ENCODE measurements around the gene CNTF. TPM values are rescaled to one million over a fixed set of nuclear protein-coding genes. Genes with fewer than 3 reads are reported as not detected.

Gene CNTF
- total RNA-seq, 2 donors from 2014 or later, result 3.8 to 4.3 TPM

DNA sequence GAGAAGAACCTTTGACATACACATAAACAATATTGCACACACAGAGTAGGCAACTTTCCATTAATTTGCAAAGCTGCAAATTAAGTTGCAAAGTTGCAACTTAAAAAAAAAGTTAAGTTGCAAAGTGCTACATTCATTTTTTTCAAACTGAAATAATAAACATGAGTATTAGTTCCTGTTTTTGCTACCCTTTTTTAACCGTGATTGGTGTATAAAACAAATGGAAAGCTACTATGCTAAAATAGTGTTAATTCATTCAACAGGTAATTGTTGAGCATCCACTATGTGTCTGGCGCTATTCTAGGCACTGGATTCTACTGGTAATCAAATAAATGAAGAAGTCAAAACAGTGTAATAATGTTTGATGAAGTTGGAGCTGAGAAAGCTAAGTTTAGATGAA lies 35.5 kb upstream of the CNTF start:
- no peaks in the 10 kb centered on the region for H3K36me3 Mint-ChIP-seq (ENCODE audit: low read depth)

GRCh38 chr11:58591659-58592058 lies 30.8 kb upstream of the CNTF start:
- peaks cover 46% of the 10 kb centered on the region for H3K4me1 Mint-ChIP-seq
- DNase-seq, result no peak
- peaks cover 7% of the 10 kb centered on the region for H3K36me3 Mint-ChIP-seq (ENCODE audit: low read depth)
- no peaks in the 10 kb centered on the region for H3K27me3 Mint-ChIP-seq
- peak overlapping the region; percentile 82 for H3K27ac Mint-ChIP-seq
- no peaks in the 10 kb centered on the region for H3K9me3 ChIP-seq (ENCODE audit: control insufficient read depth, low read length, poor library complexity, severe bottlenecking)
- no peak for ATAC-seq
- H3K4me3 Mint-ChIP-seq, result no peak overlapping the region

More for the DNA sequence above, 35.5 kb upstream of the CNTF start:
- H3K9me3 ChIP-seq (ENCODE audit: control insufficient read depth, low read length, poor library complexity, severe bottlenecking), result no peaks in the 10 kb centered on the region
- Mint-ChIP-seq H3K4me3 (no peak overlapping the region), H3K4me1 (peaks cover 29% of the 10 kb centered on the region), H3K27me3 (no peaks in the 10 kb centered on the region), H3K27ac (no peak overlapping the region)
- DNase-seq, result no peak
- no peak for ATAC-seq

DNA sequence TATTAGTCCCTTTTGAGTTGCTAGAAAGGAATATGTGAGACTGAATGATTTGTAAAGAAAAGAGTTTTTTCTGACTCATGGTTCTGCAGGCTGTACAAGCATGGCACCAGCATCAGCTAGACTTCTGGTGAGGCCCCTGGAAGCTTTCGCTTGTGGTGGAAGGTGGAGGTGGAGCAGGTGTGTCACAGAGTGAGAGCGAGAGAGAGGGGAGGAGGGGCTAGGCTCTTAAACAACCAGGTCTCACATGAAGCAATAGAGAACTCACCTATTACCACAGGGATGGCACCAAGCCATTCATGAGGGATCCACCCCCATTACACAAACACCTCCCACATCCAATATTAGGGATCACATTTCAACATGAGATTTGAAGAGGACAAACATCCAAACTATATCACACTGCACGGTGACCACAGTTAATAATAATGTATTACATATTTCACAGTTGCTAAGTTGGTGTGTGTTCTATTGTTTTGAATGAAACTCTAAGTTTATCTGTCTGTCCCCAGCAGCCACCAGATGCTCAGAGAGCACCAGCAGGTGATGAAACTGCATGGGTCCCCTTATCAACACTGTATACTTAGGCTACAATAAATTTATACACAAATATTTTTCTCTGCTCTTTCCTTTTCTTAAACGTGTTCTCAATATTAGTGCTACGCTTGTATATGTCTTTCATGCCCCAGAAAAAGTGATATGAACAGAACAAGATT lies 29.5 kb upstream of the CNTF start:
- peaks cover 7% of the 10 kb centered on the region for H3K36me3 Mint-ChIP-seq (ENCODE audit: low read depth)
- H3K27ac Mint-ChIP-seq, result peak overlapping the region; percentile 82
- H3K4me3 Mint-ChIP-seq, result no peak overlapping the region
- no peaks in the 10 kb centered on the region for H3K9me3 ChIP-seq (ENCODE audit: control insufficient read depth, low read length, poor library complexity, severe bottlenecking)
- peaks cover 51% of the 10 kb centered on the region for H3K4me1 Mint-ChIP-seq
- ATAC-seq (peak; percentile 52), DNase-seq (no peak)
- no peaks in the 10 kb centered on the region for H3K27me3 Mint-ChIP-seq

GRCh38 chr11:58594826-58595225 lies 27.6 kb upstream of the CNTF start:
- H3K9me3 ChIP-seq (ENCODE audit: control insufficient read depth, low read length, poor library complexity, severe bottlenecking), result no peaks in the 10 kb centered on the region
- Mint-ChIP-seq H3K27ac (no peak overlapping the region), H3K36me3 (ENCODE audit: low read depth) (peaks cover 7% of the 10 kb centered on the region), H3K4me3 (no peak overlapping the region), H3K4me1 (peaks cover 54% of the 10 kb centered on the region), H3K27me3 (no peaks in the 10 kb centered on the region)
- DNase-seq (no peak), ATAC-seq (no peak)

- DNase-seq, result no peak
- H3K9me3 ChIP-seq (ENCODE audit: control insufficient read depth, low read length, poor library complexity, severe bottlenecking), result no peaks in the 10 kb centered on the region
- ATAC-seq, result no peak
- peaks cover 58% of the 10 kb centered on the region for H3K4me1 Mint-ChIP-seq
- H3K4me3 Mint-ChIP-seq, result no peak overlapping the region
- peak overlapping the region; percentile 19 for H3K27ac Mint-ChIP-seq
- H3K27me3 Mint-ChIP-seq, result no peaks in the 10 kb centered on the region
- H3K36me3 Mint-ChIP-seq (ENCODE audit: low read depth), result peaks cover 7% of the 10 kb centered on the region
Measured at GRCh38 chr11:58596621-58597020, 25.8 kb upstream of the CNTF start.

DNA sequence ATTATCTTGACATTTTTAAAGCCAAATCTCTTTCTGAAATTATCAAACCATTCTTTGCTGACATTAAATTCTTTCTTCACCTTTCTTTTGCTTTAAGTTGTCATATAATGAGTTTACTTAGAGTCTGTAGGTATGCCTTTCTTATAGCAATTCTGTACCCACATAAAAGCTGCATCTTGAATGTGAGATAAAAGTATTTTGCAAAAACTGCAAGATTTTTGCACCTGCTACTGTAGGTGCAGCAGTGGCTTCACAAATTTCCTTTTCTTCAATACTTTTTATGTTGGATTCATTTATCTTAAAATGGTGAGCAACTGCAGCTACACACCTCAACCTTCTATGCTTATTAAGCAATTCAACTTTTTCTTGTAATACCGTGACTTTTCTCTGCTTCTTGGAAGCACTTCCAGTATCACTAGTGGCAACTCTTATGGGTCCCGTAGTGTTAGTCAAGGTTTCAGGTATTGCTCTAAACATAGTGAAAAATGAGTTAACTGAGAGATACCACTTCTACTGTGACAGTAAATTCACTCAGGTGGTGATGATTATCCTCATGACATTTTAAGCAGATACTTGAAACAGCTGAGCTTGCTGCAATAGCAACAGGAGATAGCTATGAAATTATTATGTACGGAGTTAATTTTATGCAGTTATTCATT lies 24.9 kb upstream of the CNTF start:
- no peak overlapping the region for H3K4me3 Mint-ChIP-seq

GRCh38 chr11:58600510-58600909 lies 22.0 kb upstream of the CNTF start:
- Mint-ChIP-seq H3K4me3 (no peak overlapping the region), H3K36me3 (ENCODE audit: low read depth) (peaks cover 5% of the 10 kb centered on the region), H3K27me3 (no peaks in the 10 kb centered on the region), H3K4me1 (peaks cover 65% of the 10 kb centered on the region), H3K27ac (no peak overlapping the region)
- no peak for DNase-seq
- ATAC-seq, result no peak
- no peaks in the 10 kb centered on the region for H3K9me3 ChIP-seq (ENCODE audit: control insufficient read depth, low read length, poor library complexity, severe bottlenecking)

More for the DNA sequence above, 24.9 kb upstream of the CNTF start:
- no peak for ATAC-seq
- Mint-ChIP-seq H3K27me3 (no peaks in the 10 kb centered on the region), H3K36me3 (ENCODE audit: low read depth) (peaks cover 4% of the 10 kb centered on the region), H3K4me1 (peaks cover 57% of the 10 kb centered on the region), H3K27ac (no peak overlapping the region)
- H3K9me3 ChIP-seq (ENCODE audit: control insufficient read depth, low read length, poor library complexity, severe bottlenecking), result no peaks in the 10 kb centered on the region
- no peak for DNase-seq

- no peak for DNase-seq
- Mint-ChIP-seq H3K27ac (peak overlapping the region; percentile 54), H3K36me3 (ENCODE audit: low read depth) (peaks cover 15% of the 10 kb centered on the region), H3K4me3 (no peak overlapping the region), H3K4me1 (peaks cover 48% of the 10 kb centered on the region), H3K27me3 (no peaks in the 10 kb centered on the region)
- ATAC-seq, result no peak
- no peaks in the 10 kb centered on the region for H3K9me3 ChIP-seq (ENCODE audit: control insufficient read depth, low read length, poor library complexity, severe bottlenecking)
Measured at GRCh38 chr11:58606930-58607714, 15.3 kb upstream of the CNTF start.

DNA sequence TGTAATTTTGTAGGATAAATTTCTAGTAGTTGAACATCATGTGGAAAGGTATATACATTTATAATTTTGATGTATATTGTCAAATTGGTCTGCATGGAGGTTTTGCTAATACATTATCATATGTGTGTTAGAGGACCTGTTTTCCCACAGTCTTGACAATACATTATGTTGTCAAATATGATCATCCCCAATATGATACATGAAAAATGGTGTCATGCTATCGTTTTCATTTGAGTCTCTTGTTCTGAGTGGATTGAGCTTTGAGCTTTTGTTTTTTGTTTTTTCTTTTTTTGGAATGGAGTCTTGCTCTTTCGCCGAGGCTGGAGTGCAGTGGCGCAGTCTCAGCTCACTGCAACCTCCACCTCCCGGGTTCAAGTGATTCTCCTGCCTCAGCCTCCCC lies 14.1 kb upstream of the CNTF start:
- DNase-seq, result no peak
- H3K27ac Mint-ChIP-seq, result no peak overlapping the region
- H3K9me3 ChIP-seq (ENCODE audit: control insufficient read depth, low read length, poor library complexity, severe bottlenecking), result no peaks in the 10 kb centered on the region
- no peak overlapping the region for H3K4me3 Mint-ChIP-seq
- H3K36me3 Mint-ChIP-seq (ENCODE audit: low read depth), result peaks cover 10% of the 10 kb centered on the region
- ATAC-seq, result no peak
- H3K27me3 Mint-ChIP-seq, result no peaks in the 10 kb centered on the region
- peaks cover 40% of the 10 kb centered on the region for H3K4me1 Mint-ChIP-seq

DNA sequence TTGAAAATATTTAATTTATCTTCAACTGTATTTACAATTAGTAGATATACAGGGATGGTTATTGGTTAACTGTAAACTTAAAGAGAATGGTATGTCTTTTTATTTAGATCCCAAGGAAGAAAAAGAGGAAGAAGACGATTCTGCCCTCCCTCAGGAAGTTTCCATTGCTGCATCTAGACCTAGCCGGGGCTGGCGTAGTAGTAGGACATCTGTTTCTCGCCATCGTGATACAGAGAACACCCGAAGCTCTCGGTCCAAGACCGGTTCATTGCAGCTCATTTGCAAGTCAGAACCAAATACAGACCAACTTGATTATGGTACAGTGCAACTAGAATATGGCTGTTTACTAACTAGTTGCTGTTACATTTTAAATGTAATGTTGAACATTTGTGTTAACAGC lies 12.7 kb upstream of the CNTF start:
- Mint-ChIP-seq H3K4me1 (peaks cover 30% of the 10 kb centered on the region), H3K36me3 (ENCODE audit: low read depth) (peaks cover 14% of the 10 kb centered on the region), H3K27ac (no peak overlapping the region), H3K27me3 (no peaks in the 10 kb centered on the region), H3K4me3 (no peak overlapping the region)
- ATAC-seq (no peak), DNase-seq (no peak)
- H3K9me3 ChIP-seq (ENCODE audit: control insufficient read depth, low read length, poor library complexity, severe bottlenecking), result no peaks in the 10 kb centered on the region

DNA sequence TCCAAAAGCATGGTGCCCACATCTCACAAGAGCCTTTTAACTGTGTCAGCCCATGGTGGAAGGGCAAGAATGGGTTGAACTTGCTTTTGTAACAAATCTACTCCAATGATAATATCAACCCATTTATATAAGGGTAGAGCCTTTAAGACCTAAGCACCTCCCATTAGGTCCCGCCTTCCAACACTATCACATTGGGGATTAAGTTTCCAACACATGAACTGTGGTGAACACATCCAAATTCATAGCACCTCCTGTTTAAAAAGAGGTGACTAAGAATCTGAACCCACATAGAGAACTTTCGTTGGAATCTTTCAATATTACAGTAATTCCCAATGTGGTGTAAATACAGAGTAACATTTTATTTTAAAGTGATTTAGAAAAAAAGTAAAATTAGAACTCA lies 9.2 kb upstream of the CNTF start:
- peaks cover 15% of the 10 kb centered on the region for H3K36me3 Mint-ChIP-seq (ENCODE audit: low read depth)
- ATAC-seq (no peak), DNase-seq (no peak)
- no peak overlapping the region for H3K4me3 Mint-ChIP-seq
- H3K27ac Mint-ChIP-seq, result peak overlapping the region; percentile 80
- no peaks in the 10 kb centered on the region for H3K9me3 ChIP-seq (ENCODE audit: control insufficient read depth, low read length, poor library complexity, severe bottlenecking)
- H3K27me3 Mint-ChIP-seq, result no peaks in the 10 kb centered on the region
- peaks cover 11% of the 10 kb centered on the region for H3K4me1 Mint-ChIP-seq

DNA sequence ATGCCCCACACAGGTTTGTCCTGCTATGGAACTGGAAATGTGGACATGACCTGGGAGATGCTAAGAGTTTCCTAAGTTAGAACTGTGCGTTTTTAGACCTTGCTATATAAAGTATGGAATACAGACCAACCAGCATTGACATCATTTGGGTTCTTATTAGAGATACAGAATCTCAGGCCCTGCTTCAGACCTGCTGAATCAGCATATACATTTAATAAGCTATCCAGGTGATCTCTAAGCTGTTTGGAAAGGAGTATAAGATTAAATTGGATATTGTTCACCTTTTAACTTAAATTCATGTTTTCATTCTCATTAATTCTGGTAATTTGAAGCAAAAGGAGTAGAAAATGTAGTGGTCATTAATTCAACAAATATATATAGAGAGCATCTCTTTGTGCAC lies 6.9 kb upstream of the CNTF start:
- H3K9me3 ChIP-seq (ENCODE audit: control insufficient read depth, low read length, poor library complexity, severe bottlenecking), result no peaks in the 10 kb centered on the region
- H3K36me3 Mint-ChIP-seq (ENCODE audit: low read depth), result peaks cover 17% of the 10 kb centered on the region
- no peak overlapping the region for H3K27ac Mint-ChIP-seq
- no peaks in the 10 kb centered on the region for H3K27me3 Mint-ChIP-seq
- H3K4me1 Mint-ChIP-seq, result peaks cover 11% of the 10 kb centered on the region
- ATAC-seq, result no peak
- no peak for DNase-seq
- H3K4me3 Mint-ChIP-seq, result no peak overlapping the region

- no peak for ATAC-seq
- Mint-ChIP-seq H3K36me3 (ENCODE audit: low read depth) (peaks cover 13% of the 10 kb centered on the region), H3K27me3 (no peaks in the 10 kb centered on the region), H3K27ac (no peak overlapping the region), H3K4me3 (no peak overlapping the region), H3K4me1 (peaks cover 7% of the 10 kb centered on the region)
- no peak for DNase-seq
- no peaks in the 10 kb centered on the region for H3K9me3 ChIP-seq (ENCODE audit: control insufficient read depth, low read length, poor library complexity, severe bottlenecking)
Measured at GRCh38 chr11:58616594-58616993, 5.9 kb upstream of the CNTF start.

All from T-helper 17 cell (primary cell).